Glutamatergic neuron (in vitro differentiated cells): ENCODE results near the gene GEMIN4. TPM values are rescaled to one million over a fixed set of nuclear protein-coding genes. Genes with fewer than 3 reads are reported as not detected.

Experiments
- DNase-seq: peaks from one replicate; pipeline ENCODE4 v3.0.0; 2022
- H3K27ac Mint-ChIP-seq: one replicate; pipeline ENCODE4 v1.8.0; 2020; ENCODE audit warnings: mild to moderate bottlenecking, mixed read lengths, inconsistent platforms; ENCODE audit not compliant: unreplicated experiment
- H3K27me3 Mint-ChIP-seq: one replicate; pipeline ENCODE4 v1.8.0; 2020; ENCODE audit warnings: mild to moderate bottlenecking, moderate library complexity, mixed read lengths, inconsistent platforms; ENCODE audit not compliant: unreplicated experiment
- H3K36me3 Mint-ChIP-seq: one replicate; pipeline ENCODE4 v1.8.0; 2020; ENCODE audit warnings: mild to moderate bottlenecking, mixed read lengths, inconsistent platforms; ENCODE audit not compliant: unreplicated experiment
- H3K4me1 Mint-ChIP-seq: one replicate; pipeline ENCODE4 v1.8.0; 2020; ENCODE audit warnings: mild to moderate bottlenecking, low read depth, mixed read lengths, inconsistent platforms; ENCODE audit not compliant: unreplicated experiment
- H3K4me3 Mint-ChIP-seq: one replicate; pipeline ENCODE4 v1.8.0; 2020; ENCODE audit warnings: mild to moderate bottlenecking, mixed read lengths, inconsistent platforms; ENCODE audit not compliant: unreplicated experiment
- H3K9me3 Mint-ChIP-seq: one replicate; pipeline ENCODE4 v1.8.0; 2020; ENCODE audit warnings: mild to moderate bottlenecking, moderate library complexity, mixed read lengths, inconsistent platforms; ENCODE audit not compliant: unreplicated experiment
- total RNA-seq: library from RNA; stranded (reverse); fragmentation: NEBNext Ultra II Directional; extraction: Animal tissue kit (Norgen Biotek cat#: 25700); gene quantifications from one replicate; pipeline ENCODE4 v1.2.1, GENCODE V29; 2021; ENCODE audit not compliant: unreplicated experiment
- TF ChIP-seq, protein P1 (sequence below): fragments of 200-600 bp; sonication (generic); IDR thresholded peaks from one replicate; pipeline ENCODE4 v1.5.0; 2021; ENCODE audit not compliant: partially characterized antibody, unreplicated experiment

The GEMIN4 gene
- total RNA-seq, 1 donor from 2014 or later: 19.9 TPM

DNA sequence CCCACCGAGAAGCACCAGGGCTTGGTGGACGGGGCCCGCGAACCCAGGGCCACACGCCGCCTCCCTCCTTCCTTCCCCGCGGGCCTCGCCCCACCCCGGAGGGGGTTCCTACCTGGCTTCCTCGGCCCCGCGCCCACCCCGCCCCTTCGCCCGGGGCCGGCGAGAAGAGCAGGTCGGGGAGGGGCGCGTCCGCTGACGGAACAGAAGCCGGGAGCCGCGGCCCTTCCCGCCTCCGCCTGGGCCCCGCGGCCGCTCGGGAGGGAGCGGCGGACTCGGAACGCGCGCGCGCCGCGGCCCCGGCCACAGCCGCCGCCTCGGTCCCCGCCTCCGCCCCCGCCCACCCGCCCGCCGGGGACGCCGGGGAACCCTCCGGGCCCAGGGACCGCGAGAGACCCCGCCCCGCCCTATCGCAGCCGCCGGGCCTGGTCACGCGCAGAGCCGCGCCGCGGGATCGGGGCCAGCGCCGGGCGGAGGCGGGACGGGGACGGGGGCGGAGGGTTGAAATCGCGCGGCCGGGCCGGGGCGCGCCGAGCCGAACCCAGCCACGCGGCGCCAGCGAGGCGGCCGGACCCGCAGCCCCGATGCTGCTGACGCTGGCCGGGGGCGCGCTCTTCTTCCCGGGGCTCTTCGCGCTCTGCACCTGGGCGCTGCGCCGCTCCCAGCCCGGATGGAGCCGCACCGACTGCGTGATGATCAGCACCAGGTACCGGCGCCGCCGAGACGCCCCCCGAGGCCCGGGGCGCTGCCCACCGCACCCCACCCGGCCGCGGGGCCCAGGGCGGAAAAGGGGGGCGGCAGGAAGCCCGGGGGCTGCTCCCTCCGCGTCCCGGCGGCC is 19.8 kb downstream of the GEMIN4 start, which contains the start of gene TLCD3A:
TLCD3A (plus strand) TSS at position 530 of the 835 bp plus-strand sequence; CDS start at position 582, 52 bp downstream.
- peak; percentile 78 for DNase-seq
- Mint-ChIP-seq H3K27me3 (peaks cover 14% of the 10 kb centered on the region), H3K4me3 (peak within 1 kb of the TSS; percentile 92), H3K4me1 (peaks cover 10% of the 10 kb centered on the region), H3K27ac (peak within 1 kb of the TSS; percentile 33), H3K9me3 (peaks cover 4% of the 10 kb centered on the region), H3K36me3 (no peaks in the 10 kb centered on the region)
- TF ChIP-seq, protein P1, sequence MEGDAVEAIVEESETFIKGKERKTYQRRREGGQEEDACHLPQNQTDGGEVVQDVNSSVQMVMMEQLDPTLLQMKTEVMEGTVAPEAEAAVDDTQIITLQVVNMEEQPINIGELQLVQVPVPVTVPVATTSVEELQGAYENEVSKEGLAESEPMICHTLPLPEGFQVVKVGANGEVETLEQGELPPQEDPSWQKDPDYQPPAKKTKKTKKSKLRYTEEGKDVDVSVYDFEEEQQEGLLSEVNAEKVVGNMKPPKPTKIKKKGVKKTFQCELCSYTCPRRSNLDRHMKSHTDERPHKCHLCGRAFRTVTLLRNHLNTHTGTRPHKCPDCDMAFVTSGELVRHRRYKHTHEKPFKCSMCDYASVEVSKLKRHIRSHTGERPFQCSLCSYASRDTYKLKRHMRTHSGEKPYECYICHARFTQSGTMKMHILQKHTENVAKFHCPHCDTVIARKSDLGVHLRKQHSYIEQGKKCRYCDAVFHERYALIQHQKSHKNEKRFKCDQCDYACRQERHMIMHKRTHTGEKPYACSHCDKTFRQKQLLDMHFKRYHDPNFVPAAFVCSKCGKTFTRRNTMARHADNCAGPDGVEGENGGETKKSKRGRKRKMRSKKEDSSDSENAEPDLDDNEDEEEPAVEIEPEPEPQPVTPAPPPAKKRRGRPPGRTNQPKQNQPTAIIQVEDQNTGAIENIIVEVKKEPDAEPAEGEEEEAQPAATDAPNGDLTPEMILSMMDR: no peak

DNA sequence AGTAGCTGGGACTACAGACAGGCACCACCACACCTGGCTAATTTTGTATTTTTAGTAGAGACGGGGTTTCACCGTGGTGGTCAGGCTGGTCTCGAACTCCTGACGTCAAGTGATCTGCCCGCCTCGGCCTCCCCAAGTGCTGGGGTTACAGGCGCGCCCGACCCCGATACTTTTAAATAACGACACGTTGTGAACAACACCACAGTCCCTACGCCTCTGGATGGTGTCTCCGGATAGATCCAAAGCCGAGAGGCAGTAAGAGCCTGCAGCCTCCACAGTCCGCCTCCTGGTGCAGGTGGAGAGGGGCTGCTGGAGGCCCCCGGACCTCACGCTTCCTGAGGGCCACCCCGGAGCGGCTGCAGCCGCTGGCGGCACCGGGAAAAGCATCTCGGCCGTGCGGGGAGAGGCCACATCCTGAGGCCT is 20.4 kb downstream of the GEMIN4 start:
- DNase-seq: no peak

DNA sequence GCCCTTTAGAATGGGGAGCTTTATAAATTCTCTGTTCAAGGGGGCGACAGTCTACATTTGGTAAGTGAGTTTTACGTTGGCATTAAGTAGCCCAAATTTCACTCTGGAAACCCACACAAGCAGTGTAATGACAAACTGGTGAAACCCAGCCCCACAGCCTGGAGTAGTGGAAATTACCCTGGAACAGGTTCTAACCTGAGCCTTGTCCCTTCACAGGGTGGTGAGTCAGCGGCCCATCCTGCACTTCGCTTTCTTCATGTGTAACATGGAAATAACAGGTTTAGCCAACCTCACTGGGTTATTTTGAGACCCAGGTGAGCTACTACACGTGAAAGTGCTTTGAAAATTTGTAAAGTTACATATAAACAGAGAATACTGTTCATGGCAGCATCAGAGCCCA is 23.2 kb downstream of the GEMIN4 start:
- TF ChIP-seq, protein P1: no peak
- H3K36me3 Mint-ChIP-seq: no peaks in the 10 kb centered on the region
- DNase-seq: no peak

More for the DNA sequence above, 20.4 kb downstream of the GEMIN4 start:
- Mint-ChIP-seq H3K9me3 (peaks cover 4% of the 10 kb centered on the region), H3K4me3 (peak overlapping the region; percentile 55), H3K27me3 (peaks cover 14% of the 10 kb centered on the region), H3K27ac (no peak overlapping the region), H3K4me1 (peaks cover 10% of the 10 kb centered on the region), H3K36me3 (no peaks in the 10 kb centered on the region)
- TF ChIP-seq, protein P1: no peak

DNA sequence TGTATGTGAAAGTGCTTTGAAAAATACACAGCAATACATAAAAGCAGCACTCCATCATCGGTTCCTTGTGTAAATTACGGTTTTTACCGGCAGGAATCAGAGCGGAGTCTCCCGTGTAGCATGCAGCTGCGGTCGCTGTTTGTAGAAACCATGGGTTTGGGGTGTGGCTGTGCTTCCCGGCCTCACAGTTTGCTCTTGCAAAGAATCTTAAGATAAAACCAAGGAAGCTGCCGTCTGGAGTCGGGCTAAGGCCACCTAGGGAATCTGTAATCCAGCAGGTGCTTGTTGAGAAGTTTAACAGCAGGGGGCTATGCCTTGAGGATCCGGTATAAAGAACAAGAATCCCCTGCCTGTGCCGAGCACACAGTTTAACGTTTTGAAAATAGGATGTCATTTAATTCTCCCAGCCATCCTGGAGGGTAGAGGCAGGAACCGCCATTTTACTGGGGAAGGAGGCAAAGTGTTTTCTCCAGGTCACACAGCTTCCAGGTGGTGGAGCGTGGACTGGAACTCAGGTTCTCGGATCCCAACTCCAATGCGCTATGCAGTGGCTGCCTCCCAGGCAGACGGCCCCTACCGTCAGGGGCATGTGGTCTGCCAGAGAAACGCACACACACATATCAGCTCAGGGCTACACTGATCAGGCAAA is 25.7 kb downstream of the GEMIN4 start:
- DNase-seq: no peak
- Mint-ChIP-seq H3K4me1 (peaks cover 2% of the 10 kb centered on the region), H3K36me3 (no peaks in the 10 kb centered on the region), H3K27ac (no peak overlapping the region), H3K9me3 (peaks cover 2% of the 10 kb centered on the region), H3K27me3 (peaks cover 3% of the 10 kb centered on the region), H3K4me3 (no peak overlapping the region)
- TF ChIP-seq, protein P1: no peak

More for the DNA sequence above, 23.2 kb downstream of the GEMIN4 start:
- H3K4me1 Mint-ChIP-seq: peaks cover 9% of the 10 kb centered on the region
- H3K27ac Mint-ChIP-seq: no peak overlapping the region
- peaks cover 12% of the 10 kb centered on the region for H3K27me3 Mint-ChIP-seq
- no peak overlapping the region for H3K4me3 Mint-ChIP-seq
- H3K9me3 Mint-ChIP-seq: peaks cover 4% of the 10 kb centered on the region
